A549 (cell line): ENCODE data around the gene HNRNPUL1. TPM values are rescaled to one million over a fixed set of nuclear protein-coding genes. Genes with fewer than 3 reads are reported as not detected.

Experiments
- ATAC-seq, 2 experiments: fragments of 200-7000 bp in 1 of 2; fragments of >200 bp in 1 of 2; cut with Nextera tagmentation in 1 of 2; cut with Tn5 transposase in 1 of 2; 3 replicates each; pipeline versions ENCODE4 v1.8.0 to v1.9.1; 2018 to 2020; ENCODE audit warnings: mild to moderate bottlenecking in 1 of 2, moderate library complexity in 1 of 2
- CTCF ChIA-PET: fragments of 300-600 bp; sonication (Branson Sonifier 250); formaldehyde crosslinking; extraction: SDS; loops from one replicate; lab custom pipeline; 2021; ENCODE audit warnings: antibody characterized with exemption, inconsistent platforms; lab: Yijun Ruan, JAX
- POLR2A ChIA-PET: fragments of 350-600 bp; formaldehyde crosslinking; extraction: SDS; loops from one replicate; lab custom pipeline; 2021; ENCODE audit warnings: antibody characterized with exemption, inconsistent platforms; lab: Yijun Ruan, JAX
- DNase-seq, 2 experiments: peaks; one replicate each; pipeline versions ENCODE4 v3.0.0 to v3.0.0-alpha.2; 2011 to 2016; ENCODE audit warnings: low read depth in 1 of 2, low spot score in 1 of 2
- FAIRE-seq: peaks from 2 replicates; lab custom pipeline; 2011; peaks lifted over from hg19 to GRCh38; lab: Jason Lieb, UNC
- H3K27ac ChIP-seq, 2 experiments: fragments of >200 bp; sonication (Bioruptor Twin); formaldehyde crosslinking; 3 replicates each; pipeline ENCODE4 v1.5.1; 2016 to 2017
- H3K4me1 ChIP-seq: fragments of >200 bp; sonication (Bioruptor Twin); formaldehyde crosslinking; 3 replicates; pipeline ENCODE4 v1.6.1; 2016
- H3K4me2 ChIP-seq: fragments of >200 bp; sonication (Bioruptor Twin); formaldehyde crosslinking; 3 replicates; pipeline ENCODE4 v1.6.1; 2016
- H3K4me3 ChIP-seq: fragments of >200 bp; sonication (Bioruptor Twin); formaldehyde crosslinking; 3 replicates; pipeline ENCODE4 v1.5.1; 2016
- H3K9me3 ChIP-seq: fragments of >200 bp; sonication (Bioruptor Twin); formaldehyde crosslinking; 3 replicates; pipeline ENCODE4 v1.6.1; 2016
- ATOH8 ChIP-seq: fragments of 250-450 bp; sonication (Bioruptor Pico); IDR thresholded peaks from 2 replicates; pipeline ENCODE4 v1.5.0; 2020; ENCODE audit warnings: low read depth, mild to moderate bottlenecking, moderate library complexity
- BCL3 ChIP-seq: fragments of >200 bp; sonication (Bioruptor Twin); formaldehyde crosslinking; IDR thresholded peaks from 3 replicates; pipeline ENCODE4 v1.6.1; 2016
- CBX8 ChIP-seq: fragments of 200-600 bp; sonication (generic); IDR thresholded peaks from 2 replicates; pipeline ENCODE4 v1.6.1; 2016
- CEBPB ChIP-seq, 2 experiments: fragments of >200 bp in 1 of 2; sonication (Bioruptor Twin) in 1 of 2; formaldehyde crosslinking in 1 of 2; IDR thresholded peaks; 2 replicates each; pipeline ENCODE4 v1.6.1; 2012 to 2016
- CHD4 ChIP-seq: fragments of 200-600 bp; sonication (generic); IDR thresholded peaks from 2 replicates; pipeline ENCODE4 v1.6.1; 2016; ENCODE audit warnings: antibody characterized with exemption, mild to moderate bottlenecking, borderline replicate concordance
- E2F6 ChIP-seq: IDR thresholded peaks from 2 replicates; pipeline ENCODE4 v1.6.1; 2012; ENCODE audit warnings: low read depth, borderline replicate concordance
- FOSL2 ChIP-seq, 2 experiments: fragments of 450-650 bp in 1 of 2; fragments of >200 bp in 1 of 2; sonication (Bioruptor Twin) in 1 of 2; formaldehyde crosslinking; IDR thresholded peaks; 2 replicates each; pipeline versions ENCODE4 v1.5.0 to v1.6.1; 2016 to 2020; ENCODE audit warnings: mild to moderate bottlenecking in 1 of 2, moderate library complexity in 1 of 2
- FOXS1 ChIP-seq: fragments of 250-450 bp; sonication (Bioruptor Pico); IDR thresholded peaks from 2 replicates; pipeline ENCODE4 v1.5.0; 2020; ENCODE audit warnings: mild to moderate bottlenecking, moderate library complexity
- GATA3 ChIP-seq: IDR thresholded peaks from 2 replicates; pipeline ENCODE4 v1.6.1; 2012; ENCODE audit warnings: borderline replicate concordance
- HEYL ChIP-seq: fragments of 250-450 bp; sonication (Bioruptor Pico); IDR thresholded peaks from 2 replicates; pipeline ENCODE4 v1.8.0; 2021; ENCODE audit warnings: mild to moderate bottlenecking, moderate library complexity
- HMGXB4 ChIP-seq: fragments of 250-450 bp; sonication (Bioruptor Pico); IDR thresholded peaks from 2 replicates; pipeline ENCODE4 v1.5.0; 2021; ENCODE audit warnings: mild to moderate bottlenecking, moderate library complexity, borderline replicate concordance
- HOXA7 ChIP-seq: fragments of 250-450 bp; sonication (Bioruptor Pico); IDR thresholded peaks from 2 replicates; pipeline ENCODE4 v1.5.0; 2020; ENCODE audit warnings: mild to moderate bottlenecking, moderate library complexity
- JUNB ChIP-seq: fragments of >200 bp; sonication (Bioruptor Twin); formaldehyde crosslinking; IDR thresholded peaks from 2 replicates; pipeline ENCODE4 v1.6.1; 2016
- KDM1A ChIP-seq: fragments of 200-600 bp; sonication (generic); IDR thresholded peaks from 2 replicates; pipeline ENCODE4 v1.6.1; 2016; ENCODE audit warnings: low read depth, mild to moderate bottlenecking
- MAFK ChIP-seq: fragments of 450-650 bp; IDR thresholded peaks from 2 replicates; pipeline ENCODE4 v1.6.1; 2014; ENCODE audit not compliant: partially characterized antibody
- MAX ChIP-seq: IDR thresholded peaks from 2 replicates; pipeline ENCODE4 v1.6.1; 2012
- MAZ ChIP-seq: fragments of 150-350 bp; IDR thresholded peaks from 2 replicates; pipeline ENCODE4 v1.6.1; 2014; ENCODE audit warnings: antibody characterized with exemption, low read depth, low read length, borderline replicate concordance
- PBX3 ChIP-seq: IDR thresholded peaks from 2 replicates; pipeline ENCODE4 v1.6.1; 2012
- PHF8 ChIP-seq: fragments of 200-600 bp; sonication (generic); IDR thresholded peaks from 2 replicates; pipeline ENCODE4 v1.6.1; 2016; ENCODE audit warnings: low read depth, mild to moderate bottlenecking, antibody characterized with exemption, moderate library complexity, borderline replicate concordance
- RAD21 ChIP-seq, 2 experiments: fragments of >200 bp in 1 of 2; sonication (Bioruptor Twin) in 1 of 2; formaldehyde crosslinking in 1 of 2; IDR thresholded peaks in 1 of 2; conservative IDR thresholded peaks in 1 of 2; 2 replicates in 1 of 2; 3 replicates in 1 of 2; pipeline ENCODE4 v1.6.1; 2012 to 2018; ENCODE audit warnings: inconsistent platforms in 1 of 2
- RARB ChIP-seq: fragments of 250-450 bp; sonication (Bioruptor Pico); IDR thresholded peaks from 2 replicates; pipeline ENCODE4 v1.8.0; 2021; ENCODE audit warnings: mild to moderate bottlenecking, moderate library complexity
- TP53 ChIP-seq: fragments of 250-450 bp; sonication (Bioruptor Pico); IDR thresholded peaks from 2 replicates; pipeline ENCODE4 v1.5.0; 2021; ENCODE audit warnings: mild to moderate bottlenecking, moderate library complexity
- ZNF302 ChIP-seq: fragments of 250-450 bp; sonication (Bioruptor Pico); IDR thresholded peaks from 2 replicates; pipeline ENCODE4 v1.9.0; 2021; ENCODE audit warnings: inconsistent platforms, mild to moderate bottlenecking, moderate library complexity
- ZSCAN20 ChIP-seq: fragments of 250-450 bp; sonication (Bioruptor Pico); IDR thresholded peaks from 2 replicates; pipeline ENCODE4 v1.8.0; 2022; ENCODE audit warnings: mild to moderate bottlenecking, moderate library complexity
- WGBS: methylation state at CpG from one replicate; pipeline ENCODE4 v1.1.6; 2017; ENCODE audit errors: missing lambda C conversion rate; 5-methylcytosine and 5-hydroxymethylcytosine counted together
- polyA plus RNA-seq, 4 experiments: library from polyadenylated mRNA; depleted of rRNA in 3 of 4; stranded (reverse); fragments of >200 nt; fragmentation: RNase III in 1 of 4; extraction: RNeasy Plus Mini Kit Qiagen cat#74134 plus additional on column Dnase treatment in 1 of 4; gene quantifications; 2 replicates in 3 of 4; 3 replicates in 1 of 4; pipeline ENCODE4 v1.2.3, GENCODE V29; 2011 to 2017

The HNRNPUL1 gene
- polyA plus RNA-seq, 2 of the 4 experiments (the other 2 are of a cell fraction): 89.5 to 278 TPM

- peak; percentile 49; the same call in 1 of the 2 replicates for TF ChIP-seq FOXS1
- TF ChIP-seq, all 56 proteins: peak for 18
Measured at GRCh38 chr19:41223431-41224234, 40.5 kb upstream of the HNRNPUL1 start (continued).

- ATAC-seq: no peak
- Histone ChIP-seq H3K27ac (peak overlapping the region; percentile 91 to 95), H3K9me3 (no peaks in the 10 kb centered on the region), H3K4me1 (peaks cover 73% of the 10 kb centered on the region), H3K4me3 (no peak overlapping the region), H3K4me2 (peak overlapping the region; percentile 91)
- no peak for FAIRE-seq
- ChIA-PET POLR2A (interaction anchor here (1.6 to 4.9 kb wide), 4 partner anchors 35 to 508 kb away, joined by 3 to 85 read pairs (median 20); partner anchors contain the start of genes B9D2, COQ8B, HNRNPUL1 and ITPKC), CTCF (interaction anchor here (0.5 to 16.4 kb wide), 12 partner anchors 10 to 569 kb away, joined by 3 to 295 read pairs (median 6); partner anchors contain the start of gene HNRNPUL1)
- WGBS: 92% methylated on average over 7 of the region's 7 CpGs
- no peak for DNase-seq
- TF ChIP-seq HEYL: 0 out of 2 replicates have a peak, but pooled peaks have one; percentile 47
- TF ChIP-seq KDM1A: no peak
Measured at GRCh38 chr19:41224632-41225031, 39.5 kb upstream of the HNRNPUL1 start.

GRCh38 chr19:41225238-41226052 lies 38.7 kb upstream of the HNRNPUL1 start:
- FAIRE-seq (peak; percentile 100), DNase-seq (peak; percentile 100), ATAC-seq (peak; percentile 75 to 80)
- Histone ChIP-seq H3K4me3 (peak overlapping the region; percentile 41), H3K9me3 (no peaks in the 10 kb centered on the region), H3K4me1 (peaks cover 72% of the 10 kb centered on the region), H3K27ac (peak overlapping the region; percentile 91 to 95), H3K4me2 (peak overlapping the region; percentile 91)
- CTCF ChIA-PET: interaction anchor here (0.6 to 16.4 kb wide), 16 partner anchors 9 to 127 kb away, joined by 3 to 295 read pairs (median 6); partner anchors contain the start of gene HNRNPUL1
- 32% methylated on average over 29 of the region's 29 CpGs for WGBS
- POLR2A ChIA-PET: interaction anchor here (0.6 to 4.9 kb wide), 20 partner anchors 9 to 512 kb away, joined by 3 to 85 read pairs (median 6); partner anchors contain the start of genes B9D2, CCDC97, COQ8B and HNRNPUL1
- TF ChIP-seq PHF8: no peak
- peak; percentile 73; the same call in 1 of the 2 replicates for TF ChIP-seq MAZ
- peak; percentile 78 for TF ChIP-seq PBX3
- TF ChIP-seq ATOH8 (CRISPR knock-in tag): peak; percentile 98
- peak; percentile 91 for TF ChIP-seq TP53
- peak; percentile 78; the same call in 1 of the 2 replicates for TF ChIP-seq RARB
- TF ChIP-seq HOXA7 (CRISPR knock-in tag): peak; percentile 94
- TF ChIP-seq CBX8: no peak
- TF ChIP-seq MAX: peak; percentile 96
- peak in 1 of 2 experiments; percentile 10; a peak in 2 of 5 replicates for TF ChIP-seq RAD21 (conservative IDR thresholded peaks at IDR 0.05 in 1 of 2, IDR thresholded peaks at IDR 0.05 in 1 of 2)
- TF ChIP-seq FOSL2 (IDR thresholded peaks at IDR 0.05): peak; percentile 99
- peak; percentile 99 for TF ChIP-seq FOSL2 (CRISPR knock-in tag; IDR thresholded peaks at IDR 0.05)
- no peak; the same call in 2 of the 3 replicates for TF ChIP-seq BCL3
- TF ChIP-seq HMGXB4 (CRISPR knock-in tag): no peak
- TF ChIP-seq ZNF302 (CRISPR knock-in tag): peak; percentile 69; the same call in 1 of the 2 replicates
- TF ChIP-seq JUNB: peak; percentile 99
- TF ChIP-seq MAFK: peak; percentile 74
- TF ChIP-seq ZSCAN20: peak; percentile 83; the same call in 1 of the 2 replicates
- peak; percentile 63 to 90; a peak in 2 of 4 replicates for TF ChIP-seq CEBPB (IDR thresholded peaks at IDR 0.05)
- TF ChIP-seq CHD4: no peak
- no peak for TF ChIP-seq E2F6
- TF ChIP-seq FOXS1: peak; percentile 86; the same call in 1 of the 2 replicates
- peak; percentile 96 for TF ChIP-seq GATA3
